ENCODE measurements around the gene ANKRD24. TPM values are rescaled to one million over a fixed set of nuclear protein-coding genes. Genes with fewer than 3 reads are reported as not detected.

Gene ANKRD24
- total RNA-seq, 1 experiment from 2014 or later: 0.33 TPM

- intact Hi-C loops (cut with micrococcal nuclease): no loop called here
- H3K4me1 ChIP-seq (ENCODE audit: insufficient read depth, low read length): no peaks in the 10 kb centered on the region
- H3K9me3 ChIP-seq (ENCODE audit: low read length): no peaks in the 10 kb centered on the region
- H3K27me3 ChIP-seq (ENCODE audit: low read length): no peaks in the 10 kb centered on the region
- ATAC-seq (no peak), DNase-seq (no peak)
- H3K9me2 ChIP-seq (replicated peaks; ENCODE audit: low read length): no peaks in the 10 kb centered on the region
- BruUV-seq (replicated peaks): no TSS peak
- H3K4me3 ChIP-seq (ENCODE audit: low read length): no peak overlapping the region
- H3K79me2 ChIP-seq (ENCODE audit: low read length): no peaks in the 10 kb centered on the region
- CTCF ChIA-PET: no interaction called here
- TF ChIP-seq CTCF (conservative IDR thresholded peaks at IDR 0.05; ENCODE audit: low read depth, low read length): no peak
- no peak for TF ChIP-seq EZH2phosphoT487 (IDR thresholded peaks at IDR 0.05; ENCODE audit: borderline replicate concordance, low read length)
- no peak for TF ChIP-seq EZH2 (IDR thresholded peaks at IDR 0.05; ENCODE audit: low read length, unreplicated experiment)
- no peak overlapping the region for H3K9ac ChIP-seq (ENCODE audit: low read length)
- no peak overlapping the region for H3K27ac ChIP-seq (ENCODE audit: low read length)
- peaks cover 9% of the 10 kb centered on the region for H3K36me3 ChIP-seq (ENCODE audit: low read depth, low read length)
- H3F3A ChIP-seq (ENCODE audit: low read length, unreplicated experiment): no peaks in the 10 kb centered on the region
- no peak overlapping the region for H3K4me2 ChIP-seq (ENCODE audit: low read length)
- POLR2A ChIA-PET (ENCODE audit: unreplicated experiment): no interaction called here
- H4K20me1 ChIP-seq (ENCODE audit: low read length): no peaks in the 10 kb centered on the region
- H2AFZ ChIP-seq (ENCODE audit: low read length): no peak overlapping the region
Observed at GRCh38 chr19:4258181-4258580, 75.7 kb downstream of the ANKRD24 start.

GRCh38 chr19:4260613-4261191, 78.2 kb downstream of the ANKRD24 start:
- H3K9ac ChIP-seq (ENCODE audit: low read length): no peak overlapping the region
- no peak overlapping the region for H3K4me3 ChIP-seq (ENCODE audit: low read length)
- TF ChIP-seq EZH2phosphoT487 (IDR thresholded peaks at IDR 0.05; ENCODE audit: borderline replicate concordance, low read length) (no peak), CTCF (conservative IDR thresholded peaks at IDR 0.05; ENCODE audit: low read depth, low read length) (no peak), EZH2 (IDR thresholded peaks at IDR 0.05; ENCODE audit: low read length, unreplicated experiment) (no peak)
- no peaks in the 10 kb centered on the region for H3K4me1 ChIP-seq (ENCODE audit: insufficient read depth, low read length)
- no TSS peak for BruUV-seq (replicated peaks)
- CTCF ChIA-PET: no interaction called here
- POLR2A ChIA-PET (ENCODE audit: unreplicated experiment): no interaction called here
- no peaks in the 10 kb centered on the region for H3F3A ChIP-seq (ENCODE audit: low read length, unreplicated experiment)
- peaks cover 9% of the 10 kb centered on the region for H3K36me3 ChIP-seq (ENCODE audit: low read depth, low read length)
- ATAC-seq (no peak), DNase-seq (no peak)
- no peak overlapping the region for H2AFZ ChIP-seq (ENCODE audit: low read length)
- no peaks in the 10 kb centered on the region for H3K27me3 ChIP-seq (ENCODE audit: low read length)
- no peaks in the 10 kb centered on the region for H4K20me1 ChIP-seq (ENCODE audit: low read length)
- H3K9me2 ChIP-seq (replicated peaks; ENCODE audit: low read length): no peaks in the 10 kb centered on the region
- H3K79me2 ChIP-seq (ENCODE audit: low read length): no peaks in the 10 kb centered on the region
- H3K27ac ChIP-seq (ENCODE audit: low read length): no peak overlapping the region
- H3K9me3 ChIP-seq (ENCODE audit: low read length): no peaks in the 10 kb centered on the region
- H3K4me2 ChIP-seq (ENCODE audit: low read length): no peak overlapping the region
- intact Hi-C loops (cut with micrococcal nuclease): no loop called here

- ChIA-PET CTCF (interaction anchor here (0.7 kb wide), 1 partner anchor 28 kb away, joined by 3 read pairs; no protein-coding TSS in a partner anchor), POLR2A (ENCODE audit: unreplicated experiment) (no interaction called here)
- no TSS peak for BruUV-seq (replicated peaks)
- no peaks in the 10 kb centered on the region for H3K27me3 ChIP-seq (ENCODE audit: low read length)
- no peak overlapping the region for H3K27ac ChIP-seq (ENCODE audit: low read length)
- DNase-seq: no peak
- no peaks in the 10 kb centered on the region for H3K9me3 ChIP-seq (ENCODE audit: low read length)
- no peaks in the 10 kb centered on the region for H3F3A ChIP-seq (ENCODE audit: low read length, unreplicated experiment)
- H3K4me2 ChIP-seq (ENCODE audit: low read length): no peak overlapping the region
- no peaks in the 10 kb centered on the region for H3K79me2 ChIP-seq (ENCODE audit: low read length)
- H3K9me2 ChIP-seq (replicated peaks; ENCODE audit: low read length): no peaks in the 10 kb centered on the region
- no peaks in the 10 kb centered on the region for H3K4me1 ChIP-seq (ENCODE audit: insufficient read depth, low read length)
- H2AFZ ChIP-seq (ENCODE audit: low read length): no peak overlapping the region
- H3K9ac ChIP-seq (ENCODE audit: low read length): no peak overlapping the region
- no peak for ATAC-seq
- TF ChIP-seq EZH2 (IDR thresholded peaks at IDR 0.05; ENCODE audit: low read length, unreplicated experiment) (no peak), EZH2phosphoT487 (IDR thresholded peaks at IDR 0.05; ENCODE audit: borderline replicate concordance, low read length) (no peak), CTCF (conservative IDR thresholded peaks at IDR 0.05; ENCODE audit: low read depth, low read length) (no peak)
- no peak overlapping the region for H3K4me3 ChIP-seq (ENCODE audit: low read length)
- intact Hi-C loops (cut with micrococcal nuclease): loop anchor here (5.0 kb wide), 1 partner anchor 87 kb away; no protein-coding TSS in a partner anchor
- H4K20me1 ChIP-seq (ENCODE audit: low read length): no peaks in the 10 kb centered on the region
- H3K36me3 ChIP-seq (ENCODE audit: low read depth, low read length): peaks cover 5% of the 10 kb centered on the region; the same call in 1 of the 2 replicates
Observed at GRCh38 chr19:4264812-4265211, 82.3 kb downstream of the ANKRD24 start.
